HL-60 (cell line): ENCODE data around the gene DPH2.

Source experiments
- CTCF ChIP-seq: IDR thresholded peaks from one replicate; pipeline ENCODE4 v1.5.1; 2011; ENCODE audit warnings: low read length, control low read depth, inconsistent platforms; ENCODE audit not compliant: insufficient read depth
- GABPA ChIP-seq: IDR thresholded peaks from 2 replicates; pipeline ENCODE4 v1.6.1; 2012; ENCODE audit warnings: low read depth
- POLR2AphosphoS5 ChIP-seq: IDR thresholded peaks from 2 replicates; pipeline ENCODE4 v1.6.1; 2012; ENCODE audit warnings: low read depth
- SPI1 ChIP-seq: IDR thresholded peaks from 2 replicates; pipeline ENCODE4 v1.6.1; 2012; ENCODE audit warnings: low read depth, mild to moderate bottlenecking, borderline replicate concordance
- TF ChIP-seq, protein P1 (sequence below): IDR thresholded peaks from 2 replicates; pipeline ENCODE4 v1.6.1; 2012; ENCODE audit warnings: low read depth; ENCODE audit not compliant: insufficient replicate concordance

DNA sequence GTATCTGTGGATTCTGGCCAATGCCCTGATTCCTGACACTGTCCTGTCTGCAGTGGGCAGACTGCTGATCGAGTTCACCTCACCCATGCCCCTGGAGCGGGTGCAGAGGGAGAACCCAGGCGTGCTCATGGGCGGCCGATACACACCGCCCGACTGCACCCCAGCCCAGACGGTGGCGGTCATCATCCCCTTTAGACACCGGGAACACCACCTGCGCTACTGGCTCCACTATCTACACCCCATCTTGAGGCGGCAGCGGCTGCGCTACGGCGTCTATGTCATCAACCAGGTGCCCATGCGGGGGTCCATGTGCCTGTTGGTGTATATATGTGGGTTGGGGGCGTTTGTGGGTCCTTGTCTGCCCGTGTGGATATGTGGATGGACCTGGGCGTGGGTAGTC, 11.8 kb downstream of the DPH2 start:
- no peak for TF ChIP-seq POLR2AphosphoS5
- TF ChIP-seq CTCF = no peak
- TF ChIP-seq, protein P1, sequence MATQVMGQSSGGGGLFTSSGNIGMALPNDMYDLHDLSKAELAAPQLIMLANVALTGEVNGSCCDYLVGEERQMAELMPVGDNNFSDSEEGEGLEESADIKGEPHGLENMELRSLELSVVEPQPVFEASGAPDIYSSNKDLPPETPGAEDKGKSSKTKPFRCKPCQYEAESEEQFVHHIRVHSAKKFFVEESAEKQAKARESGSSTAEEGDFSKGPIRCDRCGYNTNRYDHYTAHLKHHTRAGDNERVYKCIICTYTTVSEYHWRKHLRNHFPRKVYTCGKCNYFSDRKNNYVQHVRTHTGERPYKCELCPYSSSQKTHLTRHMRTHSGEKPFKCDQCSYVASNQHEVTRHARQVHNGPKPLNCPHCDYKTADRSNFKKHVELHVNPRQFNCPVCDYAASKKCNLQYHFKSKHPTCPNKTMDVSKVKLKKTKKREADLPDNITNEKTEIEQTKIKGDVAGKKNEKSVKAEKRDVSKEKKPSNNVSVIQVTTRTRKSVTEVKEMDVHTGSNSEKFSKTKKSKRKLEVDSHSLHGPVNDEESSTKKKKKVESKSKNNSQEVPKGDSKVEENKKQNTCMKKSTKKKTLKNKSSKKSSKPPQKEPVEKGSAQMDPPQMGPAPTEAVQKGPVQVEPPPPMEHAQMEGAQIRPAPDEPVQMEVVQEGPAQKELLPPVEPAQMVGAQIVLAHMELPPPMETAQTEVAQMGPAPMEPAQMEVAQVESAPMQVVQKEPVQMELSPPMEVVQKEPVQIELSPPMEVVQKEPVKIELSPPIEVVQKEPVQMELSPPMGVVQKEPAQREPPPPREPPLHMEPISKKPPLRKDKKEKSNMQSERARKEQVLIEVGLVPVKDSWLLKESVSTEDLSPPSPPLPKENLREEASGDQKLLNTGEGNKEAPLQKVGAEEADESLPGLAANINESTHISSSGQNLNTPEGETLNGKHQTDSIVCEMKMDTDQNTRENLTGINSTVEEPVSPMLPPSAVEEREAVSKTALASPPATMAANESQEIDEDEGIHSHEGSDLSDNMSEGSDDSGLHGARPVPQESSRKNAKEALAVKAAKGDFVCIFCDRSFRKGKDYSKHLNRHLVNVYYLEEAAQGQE = no peak
- no peak for TF ChIP-seq SPI1
- TF ChIP-seq GABPA = no peak
